BLaER1 treated with 17β-estradiol and CSF1 and Interleukin-3, amounts not matched to agents 10 nM and 100 nM (cell line): ENCODE data around the gene IDE.
"Not testable (repeated sequence)": the region's sequence is repeated elsewhere in the genome, so short reads cannot be mapped to it uniquely, and the experiment has no call there.

Source experiments
- H3K27ac ChIP-seq, 11 experiments: shearing (Covaris generic); formaldehyde crosslinking; 2 replicates each; pipeline ENCODE4 v1.8.1; 2022
- H3K27me3 ChIP-seq, 11 experiments: shearing (Covaris generic); formaldehyde crosslinking; 2 replicates each; pipeline ENCODE4 v1.8.1; 2022
- H3K36me3 ChIP-seq, 11 experiments: shearing (Covaris generic); formaldehyde crosslinking; 2 replicates each; pipeline ENCODE4 v1.8.1; 2022
- H3K4me1 ChIP-seq, 10 experiments: shearing (Covaris generic); formaldehyde crosslinking; 2 replicates each; pipeline ENCODE4 v1.8.1; 2022
- H3K4me2 ChIP-seq, 11 experiments: shearing (Covaris generic); formaldehyde crosslinking; 2 replicates each; pipeline ENCODE4 v1.8.1; 2022
- H3K4me3 ChIP-seq, 10 experiments: shearing (Covaris generic); formaldehyde crosslinking; 2 replicates each; pipeline ENCODE4 v1.8.1; 2022
- H3K9ac ChIP-seq, 11 experiments: shearing (Covaris generic); formaldehyde crosslinking; 2 replicates each; pipeline ENCODE4 v1.8.1; 2022
- H3K9me3 ChIP-seq, 11 experiments: shearing (Covaris generic); formaldehyde crosslinking; replicated peaks in 1 of 11; 2 replicates each; pipeline ENCODE4 v1.8.1; 2022
- H4K20me1 ChIP-seq, 11 experiments: shearing (Covaris generic); formaldehyde crosslinking; 2 replicates each; pipeline ENCODE4 v1.8.1; 2022
- Cebpa-rat ChIP-seq, 11 experiments: shearing (Covaris generic); IDR thresholded peaks; 2 replicates each; pipeline ENCODE4 v1.8.1; 2022

IDE gene

GRCh38 chr10:92592761-92593618 is 19.1 kb upstream of the IDE start, which contains the start of gene KIF11:
KIF11 (plus strand) TSS chr10:92593130; CDS start chr10:92593376, 246 bp downstream.
- peak within 1 kb of the TSS; percentile 80 to 99 (median 90) for H3K4me2 ChIP-seq
- TF ChIP-seq Cebpa-rat (IDR thresholded peaks at IDR 0.05): no peak

GRCh38 chr10:92591550-92592022 is 17.7 kb upstream of the IDE start:
- Histone ChIP-seq H3K4me3 (peak overlapping the region; percentile 78 to 98 (median 90)), H3K9me3 (peaks cover 0 to 2% (median 0%) of the 10 kb centered on the region in 11 experiments; a peak in 2 of 22 replicates), H3K27me3 (no peaks in the 10 kb centered on the region), H3K4me2 (peak overlapping the region; percentile 80 to 99 (median 90)), H3K9ac (peak overlapping the region; percentile 79 to 97 (median 94)), H3K36me3 (peaks cover 0 to 15% (median 3%) of the 10 kb centered on the region in 11 experiments; a peak in 7 of 22 replicates), H3K27ac (peak overlapping the region; percentile 85 to 97 (median 93)), H4K20me1 (peaks cover 0 to 18% (median 11%) of the 10 kb centered on the region in 11 experiments; a peak in 9 of 22 replicates), H3K4me1 (peaks cover 38 to 51% (median 42%) of the 10 kb centered on the region in 10 experiments)
- no peak for TF ChIP-seq Cebpa-rat (IDR thresholded peaks at IDR 0.05)

More at GRCh38 chr10:92592761-92593618, 19.1 kb upstream of the IDE start, which contains the start of gene KIF11:
- Histone ChIP-seq H3K4me1 (peaks cover 38 to 54% (median 46%) of the 10 kb centered on the region in 10 experiments), H3K27me3 (no peaks in the 10 kb centered on the region), H3K9me3 (peaks cover 0 to 16% (median 13%) of the 10 kb centered on the region in 11 experiments; a peak in 18 of 22 replicates), H4K20me1 (peaks cover 0 to 25% (median 11%) of the 10 kb centered on the region in 11 experiments; a peak in 9 of 22 replicates), H3K36me3 (peaks cover 0 to 29% (median 12%) of the 10 kb centered on the region in 11 experiments; a peak in 13 of 22 replicates), H3K9ac (peak within 1 kb of the TSS; percentile 79 to 97 (median 94)), H3K4me3 (peak within 1 kb of the TSS; percentile 78 to 98 (median 90)), H3K27ac (peak within 1 kb of the TSS; percentile 85 to 97 (median 93))

GRCh38 chr10:92590623-92591549 is 17.0 kb upstream of the IDE start:
- Histone ChIP-seq H3K27ac (peak overlapping the region; percentile 85 to 97 (median 93)), H3K4me2 (peak overlapping the region; percentile 80 to 99 (median 90)), H3K4me1 (peaks cover 33 to 44% (median 36%) of the 10 kb centered on the region in 10 experiments), H3K9me3 (no peaks in the 10 kb centered on the region), H3K4me3 (peak overlapping the region; percentile 78 to 98 (median 90)), H3K9ac (peak overlapping the region; percentile 79 to 97 (median 94)), H3K27me3 (no peaks in the 10 kb centered on the region), H3K36me3 (peaks cover 0 to 8% (median 0%) of the 10 kb centered on the region in 11 experiments; a peak in 5 of 22 replicates), H4K20me1 (peaks cover 0 to 14% (median 10%) of the 10 kb centered on the region in 11 experiments; a peak in 8 of 22 replicates)
- TF ChIP-seq Cebpa-rat (IDR thresholded peaks at IDR 0.05): no peak

- not testable (repeated sequence) for H3K9ac ChIP-seq, H3K4me1 ChIP-seq, H3K4me2 ChIP-seq, H3K4me3 ChIP-seq, H3K9me3 ChIP-seq, H3K36me3 ChIP-seq, H3K27ac ChIP-seq, H3K27me3 ChIP-seq, H4K20me1 ChIP-seq
These were observed 8.5 kb upstream of the IDE start for GRCh38 chr10:92582347-92582746.

- H3K27ac ChIP-seq: peak overlapping the region in 6 of 11 experiments; percentile 25 to 92 (median 67); a peak in 10 of 22 replicates
These were observed 2.1 kb upstream of the IDE start for GRCh38 chr10:92575961-92576360.

GRCh38 chr10:92574548-92575261 is 812 bp upstream of the IDE start:
- H3K4me1 ChIP-seq: peaks cover 33 to 50% (median 42%) of the 10 kb centered on the region in 10 experiments
- peaks cover 14 to 37% (median 31%) of the 10 kb centered on the region in 11 experiments; a peak in 20 of 22 replicates for H4K20me1 ChIP-seq
- peak overlapping the region; percentile 80 to 95 (median 86) for H3K4me3 ChIP-seq
- peak overlapping the region; percentile 87 to 97 (median 94) for H3K4me2 ChIP-seq
- H3K27ac ChIP-seq: peak overlapping the region in 10 of 11 experiments; percentile 87 to 96 (median 92); a peak in 21 of 22 replicates
- H3K36me3 ChIP-seq: peaks cover 1 to 6% (median 3%) of the 10 kb centered on the region in 11 experiments; a peak in 16 of 22 replicates
- H3K9ac ChIP-seq: peak overlapping the region; percentile 85 to 96 (median 94); a peak in 21 of 22 replicates
- no peaks in the 10 kb centered on the region for H3K27me3 ChIP-seq
- no peak for TF ChIP-seq Cebpa-rat (IDR thresholded peaks at IDR 0.05)
- H3K9me3 ChIP-seq: no peaks in the 10 kb centered on the region

More at GRCh38 chr10:92575961-92576360, 2.1 kb upstream of the IDE start:
- TF ChIP-seq Cebpa-rat (IDR thresholded peaks at IDR 0.05): peak in 2 of 11 experiments; percentile 34 to 35; a peak in 1 of 22 replicates
- Histone ChIP-seq H3K27me3 (no peaks in the 10 kb centered on the region), H3K9me3 (no peaks in the 10 kb centered on the region), H3K4me1 (peaks cover 28 to 42% (median 40%) of the 10 kb centered on the region in 10 experiments), H3K4me2 (peak overlapping the region in 9 of 11 experiments; percentile 33 to 97 (median 94); a peak in 14 of 22 replicates), H3K36me3 (no peaks in the 10 kb centered on the region), H4K20me1 (peaks cover 7 to 24% (median 19%) of the 10 kb centered on the region in 11 experiments; a peak in 20 of 22 replicates), H3K4me3 (no peak overlapping the region), H3K9ac (no peak overlapping the region)

GRCh38 chr10:92573091-92573797 is 649 bp downstream of the IDE start:
- Histone ChIP-seq H4K20me1 (peaks cover 19 to 51% (median 43%) of the 10 kb centered on the region in 11 experiments; a peak in 21 of 22 replicates), H3K9me3 (no peaks in the 10 kb centered on the region), H3K36me3 (peaks cover 9 to 20% (median 16%) of the 10 kb centered on the region in 11 experiments; a peak in 18 of 22 replicates), H3K9ac (peak overlapping the region; percentile 85 to 96 (median 94)), H3K27ac (peak overlapping the region; percentile 79 to 96 (median 92)), H3K4me2 (peak overlapping the region; percentile 87 to 97 (median 94)), H3K27me3 (no peaks in the 10 kb centered on the region), H3K4me3 (peak overlapping the region; percentile 80 to 95 (median 86)), H3K4me1 (peaks cover 33 to 54% (median 46%) of the 10 kb centered on the region in 10 experiments)
- no peak for TF ChIP-seq Cebpa-rat (IDR thresholded peaks at IDR 0.05)
